SJCRH30 (cell line): ENCODE measurements around the gene PIP5KL1. TPM values are rescaled to one million over a fixed set of nuclear protein-coding genes. Genes with fewer than 3 reads are reported as not detected.

Experiments used
- DNase-seq, 2 experiments: peaks; one replicate each; pipeline ENCODE4 v3.0.0-alpha.2; 2015 to 2020
- H3K27ac ChIP-seq: fragments of 250-450 bp; sonication (Bioruptor Pico); 2 replicates; pipeline ENCODE4 v1.5.1; 2020; ENCODE audit warnings: mild to moderate bottlenecking, moderate library complexity
- H3K27me3 ChIP-seq: fragments of 250-450 bp; sonication (Bioruptor Pico); 2 replicates; pipeline ENCODE4 v1.5.1; 2020; ENCODE audit warnings: mild to moderate bottlenecking, moderate library complexity
- H3K36me3 ChIP-seq: fragments of 250-450 bp; sonication (Bioruptor Pico); 2 replicates; pipeline ENCODE4 v1.5.1; 2020; ENCODE audit warnings: mild to moderate bottlenecking, moderate library complexity
- H3K4me1 ChIP-seq: fragments of 250-450 bp; sonication (Bioruptor Pico); 2 replicates; pipeline ENCODE4 v1.5.1; 2020; ENCODE audit warnings: mild to moderate bottlenecking, moderate library complexity
- H3K4me3 ChIP-seq: fragments of 250-450 bp; sonication (Bioruptor Pico); 2 replicates; pipeline ENCODE4 v1.5.1; 2020; ENCODE audit warnings: mild to moderate bottlenecking, moderate library complexity
- H3K9me3 ChIP-seq: fragments of 250-450 bp; sonication (Bioruptor Pico); replicated peaks from 2 replicates; pipeline ENCODE4 v1.5.1; 2020; ENCODE audit warnings: mild to moderate bottlenecking, moderate library complexity
- total RNA-seq: library from RNA; depleted of rRNA; stranded (reverse); fragments of >200 nt; shearing (Covaris generic); gene quantifications from 2 replicates; pipeline ENCODE4 v1.2.3, GENCODE V29; 2014

PIP5KL1 gene
- total RNA-seq, 1 experiment from 2014 or later: 0.20 TPM

- H3K27me3 ChIP-seq: no peaks in the 10 kb centered on the region
- no peaks in the 10 kb centered on the region for H3K9me3 ChIP-seq
- H3K4me1 ChIP-seq: peaks cover 4% of the 10 kb centered on the region; the same call in 1 of the 2 replicates
- H3K36me3 ChIP-seq: no peaks in the 10 kb centered on the region
- H3K4me3 ChIP-seq: no peak overlapping the region
- no peak overlapping the region for H3K27ac ChIP-seq
- DNase-seq: no peak
Measured at GRCh38 chr9:127972236-127972871, 41.8 kb upstream of the PIP5KL1 start.

GRCh38 chr9:127971357-127972235 lies 41.0 kb upstream of the PIP5KL1 start:
- Histone ChIP-seq H3K4me3 (no peak overlapping the region), H3K4me1 (peaks cover 8% of the 10 kb centered on the region; the same call in 1 of the 2 replicates), H3K27me3 (no peaks in the 10 kb centered on the region), H3K27ac (no peak overlapping the region), H3K36me3 (no peaks in the 10 kb centered on the region), H3K9me3 (no peaks in the 10 kb centered on the region)
- peak in 1 of 2 experiments; percentile 33 for DNase-seq

GRCh38 chr9:127970401-127971313 lies 40.1 kb upstream of the PIP5KL1 start:
- H3K4me1 ChIP-seq: peaks cover 13% of the 10 kb centered on the region
- H3K4me3 ChIP-seq: no peak overlapping the region
- DNase-seq: no peak
- H3K9me3 ChIP-seq: no peaks in the 10 kb centered on the region
- H3K27ac ChIP-seq: no peak overlapping the region
- no peaks in the 10 kb centered on the region for H3K27me3 ChIP-seq
- no peaks in the 10 kb centered on the region for H3K36me3 ChIP-seq

- no peaks in the 10 kb centered on the region for H3K36me3 ChIP-seq
- H3K9me3 ChIP-seq: no peaks in the 10 kb centered on the region
- peaks cover 18% of the 10 kb centered on the region for H3K4me1 ChIP-seq
- no peak for DNase-seq
- H3K27me3 ChIP-seq: no peaks in the 10 kb centered on the region
- H3K27ac ChIP-seq: no peak overlapping the region
- H3K4me3 ChIP-seq: no peak overlapping the region
Measured at GRCh38 chr9:127968700-127969383, 38.3 kb upstream of the PIP5KL1 start.

- Histone ChIP-seq H3K36me3 (no peaks in the 10 kb centered on the region), H3K4me3 (no peak overlapping the region), H3K27ac (no peak overlapping the region), H3K27me3 (no peaks in the 10 kb centered on the region), H3K4me1 (peaks cover 18% of the 10 kb centered on the region), H3K9me3 (no peaks in the 10 kb centered on the region)
- DNase-seq: no peak
Measured at GRCh38 chr9:127968042-127968441, 37.5 kb upstream of the PIP5KL1 start.

- Histone ChIP-seq H3K4me3 (no peak overlapping the region), H3K9me3 (no peaks in the 10 kb centered on the region), H3K27me3 (no peaks in the 10 kb centered on the region), H3K27ac (no peak overlapping the region), H3K4me1 (peaks cover 18% of the 10 kb centered on the region), H3K36me3 (no peaks in the 10 kb centered on the region)
- DNase-seq: no peak
Measured at GRCh38 chr9:127967151-127967809, 36.7 kb upstream of the PIP5KL1 start.

GRCh38 chr9:127966416-127967150 lies 36.0 kb upstream of the PIP5KL1 start:
- Histone ChIP-seq H3K27me3 (no peaks in the 10 kb centered on the region), H3K27ac (no peak overlapping the region), H3K36me3 (no peaks in the 10 kb centered on the region), H3K9me3 (no peaks in the 10 kb centered on the region), H3K4me3 (no peak overlapping the region), H3K4me1 (peaks cover 18% of the 10 kb centered on the region)
- DNase-seq: no peak

- peaks cover 18% of the 10 kb centered on the region for H3K4me1 ChIP-seq
Measured at GRCh38 chr9:127965953-127966352, 35.4 kb upstream of the PIP5KL1 start.

GRCh38 chr9:127963359-127964064 lies 32.9 kb upstream of the PIP5KL1 start:
- no peak for DNase-seq
- peaks cover 20% of the 10 kb centered on the region for H3K4me1 ChIP-seq
- H3K36me3 ChIP-seq: no peaks in the 10 kb centered on the region
- no peaks in the 10 kb centered on the region for H3K9me3 ChIP-seq
- no peaks in the 10 kb centered on the region for H3K27me3 ChIP-seq
- H3K4me3 ChIP-seq: no peak overlapping the region
- no peak overlapping the region for H3K27ac ChIP-seq

More at GRCh38 chr9:127965953-127966352, 35.4 kb upstream of the PIP5KL1 start:
- DNase-seq: no peak
- no peaks in the 10 kb centered on the region for H3K9me3 ChIP-seq
- no peaks in the 10 kb centered on the region for H3K27me3 ChIP-seq
- no peak overlapping the region for H3K4me3 ChIP-seq
- H3K36me3 ChIP-seq: no peaks in the 10 kb centered on the region
- peak overlapping the region; percentile 12; the same call in 1 of the 2 replicates for H3K27ac ChIP-seq

GRCh38 chr9:127963041-127963358 lies 32.4 kb upstream of the PIP5KL1 start:
- no peaks in the 10 kb centered on the region for H3K36me3 ChIP-seq
- no peak overlapping the region for H3K27ac ChIP-seq
- H3K4me1 ChIP-seq: peaks cover 20% of the 10 kb centered on the region
- H3K27me3 ChIP-seq: no peaks in the 10 kb centered on the region
- H3K4me3 ChIP-seq: no peak overlapping the region
- DNase-seq: no peak
- H3K9me3 ChIP-seq: no peaks in the 10 kb centered on the region

GRCh38 chr9:127962278-127962677 lies 31.7 kb upstream of the PIP5KL1 start:
- DNase-seq: no peak
- Histone ChIP-seq H3K27me3 (no peaks in the 10 kb centered on the region), H3K36me3 (no peaks in the 10 kb centered on the region), H3K4me3 (no peak overlapping the region), H3K4me1 (peaks cover 20% of the 10 kb centered on the region), H3K9me3 (no peaks in the 10 kb centered on the region), H3K27ac (no peak overlapping the region)

GRCh38 chr9:127961613-127962155 lies 31.1 kb upstream of the PIP5KL1 start:
- Histone ChIP-seq H3K27me3 (no peaks in the 10 kb centered on the region), H3K36me3 (no peaks in the 10 kb centered on the region), H3K4me1 (peaks cover 16% of the 10 kb centered on the region), H3K9me3 (no peaks in the 10 kb centered on the region), H3K27ac (no peak overlapping the region), H3K4me3 (no peak overlapping the region)
- DNase-seq: no peak

- peaks cover 14% of the 10 kb centered on the region for H3K4me1 ChIP-seq
Measured at GRCh38 chr9:127961155-127961490, 30.5 kb upstream of the PIP5KL1 start.

More at GRCh38 chr9:127961155-127961490, 30.5 kb upstream of the PIP5KL1 start:
- H3K9me3 ChIP-seq: no peaks in the 10 kb centered on the region
- H3K4me3 ChIP-seq: no peak overlapping the region
- no peaks in the 10 kb centered on the region for H3K27me3 ChIP-seq
- DNase-seq: no peak
- no peaks in the 10 kb centered on the region for H3K36me3 ChIP-seq
- H3K27ac ChIP-seq: no peak overlapping the region
